GM18519 (cell line): ENCODE measurements around the gene NPEPL1.

Experiments
- ATAC-seq: cut with Tn5 transposase; IDR thresholded peaks from one replicate; pipeline ENCODE4 v1.9.1; 2021; ENCODE audit warnings: mild to moderate bottlenecking, moderate library complexity; ENCODE audit not compliant: unreplicated experiment, low FRiP score

The NPEPL1 gene

DNA sequence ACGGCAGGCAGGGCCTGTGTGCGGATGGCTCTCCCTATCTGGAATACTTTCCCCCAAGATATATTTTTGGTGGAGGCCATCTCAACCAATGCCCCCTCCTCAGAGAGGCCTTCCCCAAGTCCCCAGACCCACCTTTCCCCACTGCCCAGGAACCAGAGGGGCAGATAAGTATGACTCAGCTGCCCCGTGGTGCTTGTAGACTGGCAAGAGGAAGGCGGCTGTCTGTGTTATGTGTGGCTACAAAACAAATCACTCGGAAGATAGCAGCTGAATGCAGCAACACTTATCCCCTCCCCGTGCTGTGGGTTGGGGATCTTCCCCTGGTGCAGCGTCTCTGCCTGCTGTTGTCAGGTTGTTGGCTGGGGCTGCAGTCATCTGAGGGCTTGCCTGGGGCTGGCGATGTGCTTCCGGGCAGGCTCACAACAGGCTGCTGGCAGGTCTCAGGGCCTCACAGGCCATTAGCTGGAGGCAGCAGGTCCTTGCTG, 7.1 kb downstream of the NPEPL1 start:
- no peak for ATAC-seq

DNA sequence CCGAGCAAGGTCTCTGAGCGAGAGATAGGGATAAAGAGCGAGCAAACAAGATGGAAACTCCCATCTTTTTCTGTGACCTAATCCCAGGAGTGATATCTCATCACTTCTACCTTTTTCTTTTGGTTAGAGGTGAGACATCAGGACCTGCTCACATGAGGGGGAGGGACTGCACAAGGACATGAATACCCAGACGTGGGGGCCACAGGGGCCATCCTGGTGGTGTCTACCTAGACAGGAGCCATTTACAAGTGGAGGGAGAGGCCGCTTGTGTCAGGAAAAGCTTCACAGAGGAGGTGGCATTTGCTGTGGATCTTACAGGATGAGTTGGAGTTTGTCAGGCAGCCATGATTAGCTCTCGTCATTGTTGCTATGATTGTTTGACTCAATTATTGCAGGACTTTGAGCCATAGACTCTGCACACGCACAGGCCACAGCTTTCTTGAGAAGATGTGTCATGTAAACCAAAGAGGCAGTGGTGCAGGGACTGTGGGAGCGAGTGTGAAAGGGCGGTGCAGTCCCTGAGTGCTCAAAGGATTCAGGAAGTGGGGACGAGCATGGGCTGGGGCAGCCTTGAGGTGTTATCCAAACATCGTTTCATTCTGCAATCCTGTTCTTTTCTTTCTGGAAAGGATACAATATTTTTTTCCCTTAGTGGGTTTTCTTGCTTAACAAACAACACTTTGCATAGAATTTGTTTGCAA, 7.7 kb downstream of the NPEPL1 start:
- no peak for ATAC-seq

DNA sequence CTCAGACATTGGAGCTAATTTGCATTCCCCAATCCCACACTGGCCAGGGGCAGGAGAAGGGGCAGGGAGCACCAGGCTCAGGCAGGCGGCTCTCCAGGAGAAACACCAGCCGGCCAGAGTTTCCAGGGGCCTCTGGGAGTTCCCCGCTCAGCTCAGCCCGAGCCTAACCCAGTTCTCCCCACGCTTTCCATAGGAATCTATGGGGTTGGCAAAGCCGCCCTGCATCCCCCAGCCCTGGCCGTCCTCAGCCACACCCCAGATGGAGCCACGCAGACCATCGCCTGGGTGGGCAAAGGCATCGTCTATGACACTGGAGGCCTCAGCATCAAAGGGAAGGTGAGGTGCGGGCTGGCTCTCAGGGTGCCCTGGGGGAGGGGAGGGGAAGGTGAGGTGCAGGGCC, 8.2 kb downstream of the NPEPL1 start:
- no peak for ATAC-seq

GRCh38 chr20:58701431-58702160, 9.0 kb downstream of the NPEPL1 start:
- no peak for ATAC-seq

GRCh38 chr20:58702161-58702510, 9.5 kb downstream of the NPEPL1 start:
- ATAC-seq, result no peak

DNA sequence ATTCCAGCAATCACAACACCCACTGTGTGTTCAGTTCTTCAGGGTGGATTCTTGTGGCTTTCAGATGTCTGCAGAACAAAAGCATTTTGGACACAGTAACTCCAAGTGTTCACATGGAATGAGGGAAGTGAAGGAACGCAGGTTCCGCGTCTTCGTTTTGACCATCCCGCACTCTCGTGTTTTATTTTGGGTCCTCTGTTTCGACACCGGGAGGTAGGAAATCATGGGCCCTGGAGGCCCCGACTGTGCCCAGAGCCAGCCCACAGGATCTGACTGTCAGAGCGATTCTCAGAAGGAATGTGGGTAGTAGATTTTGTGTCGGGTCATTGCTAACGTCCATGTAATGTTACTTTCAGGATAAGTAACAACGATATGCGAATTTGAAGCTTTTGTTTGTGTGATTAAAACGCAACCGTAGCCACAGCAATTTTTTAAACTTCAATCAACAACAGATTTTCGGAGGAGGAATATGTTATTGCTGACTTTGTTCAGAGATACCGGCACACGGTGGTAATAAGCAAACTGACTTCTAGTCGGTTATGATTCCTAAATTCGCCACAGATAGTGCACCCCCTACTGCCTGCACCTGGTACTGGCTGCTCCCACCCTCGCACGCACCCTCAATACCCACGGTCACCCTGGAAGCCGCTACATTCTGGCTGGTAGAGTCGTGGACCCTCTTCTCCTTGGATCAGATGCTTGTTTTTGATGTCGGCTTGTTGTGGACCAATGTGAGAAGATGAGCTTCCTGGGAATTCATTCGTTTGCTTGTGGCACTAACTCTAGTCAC, 10.5 kb downstream of the NPEPL1 start:
- ATAC-seq, result no peak

GRCh38 chr20:58703765-58704371, 11.3 kb downstream of the NPEPL1 start:
- no peak for ATAC-seq

GRCh38 chr20:58705208-58705926, 12.8 kb downstream of the NPEPL1 start:
- ATAC-seq, result no peak

DNA sequence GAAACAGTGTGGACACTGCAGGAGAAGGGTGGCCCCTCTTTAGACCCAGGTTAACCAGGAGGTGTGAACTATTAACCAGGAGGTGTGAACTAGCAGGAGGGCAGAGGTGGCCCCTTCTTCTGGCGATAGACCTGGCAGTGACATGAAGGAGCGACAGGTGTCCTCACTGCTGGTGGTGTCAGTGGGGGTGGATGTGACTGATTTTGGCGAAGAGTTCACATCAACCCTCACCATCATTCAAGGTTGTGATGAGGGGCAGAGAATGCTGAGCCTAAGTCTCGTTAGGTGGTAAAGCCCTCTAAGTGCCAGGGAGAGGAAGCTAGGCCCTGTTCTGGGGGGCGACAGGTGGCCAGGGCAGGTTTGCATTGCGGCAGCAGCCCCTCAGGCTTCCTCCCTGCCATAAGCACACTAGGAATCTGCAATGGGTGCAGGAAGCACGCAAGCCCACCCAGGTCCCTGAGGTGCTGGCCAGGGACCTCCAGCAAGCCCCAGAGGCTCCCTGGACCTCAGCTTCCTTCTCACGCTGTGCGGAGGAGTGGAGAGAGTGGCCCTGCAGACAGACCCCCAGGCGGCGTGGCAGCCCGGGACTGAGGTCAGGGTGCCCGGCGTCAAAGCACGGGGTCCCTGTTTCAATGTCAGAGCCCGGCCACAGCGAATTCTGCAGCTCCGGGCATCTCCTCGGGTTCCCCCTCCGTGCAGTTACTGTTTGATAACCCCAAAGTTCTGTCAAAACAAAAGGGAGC, 13.7 kb downstream of the NPEPL1 start:
- ATAC-seq, result no peak

- no peak for ATAC-seq
Observed at GRCh38 chr20:58706975-58707681, 14.5 kb downstream of the NPEPL1 start.

DNA sequence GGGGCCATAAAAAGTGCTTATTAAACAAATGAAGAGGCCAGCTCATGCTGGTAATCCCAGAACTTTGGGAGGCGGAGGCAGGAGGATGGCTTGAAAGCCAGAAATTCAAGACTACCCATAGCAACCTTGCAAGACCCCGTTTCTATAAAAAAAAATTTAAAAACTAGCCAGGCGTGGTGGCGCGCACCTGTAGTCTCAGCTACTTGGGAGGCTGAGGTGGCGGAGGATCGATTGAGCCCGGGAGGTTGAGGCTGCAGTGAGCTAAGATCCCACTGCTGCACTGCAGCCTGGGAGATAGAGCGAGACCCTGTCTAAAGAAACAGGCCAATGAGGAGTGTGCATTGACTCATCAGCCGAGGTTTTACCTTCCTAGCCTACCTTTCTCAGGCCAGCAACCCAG, 15.2 kb downstream of the NPEPL1 start:
- no peak for ATAC-seq

DNA sequence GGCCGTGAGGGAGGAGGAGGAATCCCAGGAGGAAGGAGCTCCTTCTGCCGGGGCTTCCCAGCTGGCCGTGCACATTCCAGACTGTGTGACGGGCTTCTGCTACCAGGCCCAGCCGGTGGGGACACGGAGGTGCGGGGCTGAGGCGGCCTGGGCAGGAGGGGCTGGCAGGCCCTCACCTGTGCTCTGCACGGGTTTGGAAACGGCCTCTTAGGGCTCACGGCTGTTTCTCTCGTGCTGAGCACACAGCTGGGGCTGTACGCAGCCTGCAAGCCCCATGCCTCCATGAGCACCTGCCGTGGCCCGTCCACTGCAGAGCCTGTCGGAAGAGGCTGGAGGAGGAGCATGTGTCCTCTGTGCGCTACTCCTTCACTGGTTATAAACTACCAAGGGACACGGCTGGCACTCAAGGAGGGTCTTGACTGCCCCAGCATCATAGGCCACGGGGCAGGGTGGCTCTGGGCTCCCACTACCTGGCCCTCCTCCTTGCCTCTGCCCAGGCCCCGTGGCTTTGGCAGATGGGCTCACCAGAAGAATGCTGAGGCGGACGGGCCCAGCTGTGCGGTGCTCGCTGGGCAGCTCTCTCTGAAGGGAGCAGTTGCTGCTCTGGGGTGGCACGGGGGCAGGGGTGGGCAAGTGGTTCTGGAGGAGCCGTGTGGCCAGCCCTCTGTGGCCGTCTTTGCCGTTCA, 15.8 kb downstream of the NPEPL1 start:
- ATAC-seq, result no peak

DNA sequence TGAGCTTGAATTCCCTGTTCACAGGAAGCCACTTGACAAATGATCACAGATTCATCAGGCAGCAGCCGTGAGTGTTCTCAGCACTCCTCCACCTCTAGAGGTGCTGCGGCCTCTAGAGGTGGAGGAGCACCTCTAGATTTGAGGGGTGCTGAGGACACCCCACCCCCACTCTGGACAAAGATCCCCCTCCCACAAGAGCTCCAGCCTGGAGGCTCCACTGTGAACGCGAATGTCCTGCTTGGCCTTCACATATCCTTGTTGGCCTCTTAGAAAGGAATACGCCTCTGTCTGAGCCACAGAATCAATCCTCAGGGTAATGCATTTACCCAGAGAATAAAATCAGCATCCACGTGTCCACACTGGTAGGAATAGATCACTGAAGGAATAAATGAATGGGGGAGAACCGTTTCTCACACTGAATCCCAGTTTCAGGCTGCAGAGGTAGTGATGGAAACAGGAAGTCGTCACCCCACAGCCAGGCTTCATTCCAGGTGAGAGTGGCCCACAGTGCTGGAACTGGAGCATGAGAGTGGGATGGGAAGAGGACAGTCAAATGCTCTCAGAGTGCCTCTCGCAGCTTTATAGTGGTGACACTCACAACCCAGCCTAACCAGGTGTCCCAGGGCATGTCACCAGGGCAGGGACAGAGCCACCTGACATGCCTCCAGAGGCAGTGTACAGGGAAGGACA, 16.6 kb downstream of the NPEPL1 start:
- no peak for ATAC-seq

DNA sequence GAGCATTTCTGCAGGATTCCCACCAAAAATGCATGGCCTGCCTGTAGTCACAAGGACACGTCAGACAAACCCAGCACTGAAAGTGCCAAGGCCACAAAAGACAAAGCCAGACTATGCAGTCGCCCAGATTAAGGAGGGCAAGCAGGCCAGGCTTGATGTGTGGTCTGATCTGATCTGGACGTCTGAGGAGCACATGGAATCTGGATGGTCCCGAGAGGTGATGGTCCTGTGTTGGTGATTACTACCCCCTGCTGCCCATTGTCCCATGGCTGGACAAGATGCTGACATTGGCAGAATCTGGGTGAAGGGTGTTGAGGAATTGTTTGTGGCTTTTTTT, 17.1 kb downstream of the NPEPL1 start:
- ATAC-seq, result no peak

DNA sequence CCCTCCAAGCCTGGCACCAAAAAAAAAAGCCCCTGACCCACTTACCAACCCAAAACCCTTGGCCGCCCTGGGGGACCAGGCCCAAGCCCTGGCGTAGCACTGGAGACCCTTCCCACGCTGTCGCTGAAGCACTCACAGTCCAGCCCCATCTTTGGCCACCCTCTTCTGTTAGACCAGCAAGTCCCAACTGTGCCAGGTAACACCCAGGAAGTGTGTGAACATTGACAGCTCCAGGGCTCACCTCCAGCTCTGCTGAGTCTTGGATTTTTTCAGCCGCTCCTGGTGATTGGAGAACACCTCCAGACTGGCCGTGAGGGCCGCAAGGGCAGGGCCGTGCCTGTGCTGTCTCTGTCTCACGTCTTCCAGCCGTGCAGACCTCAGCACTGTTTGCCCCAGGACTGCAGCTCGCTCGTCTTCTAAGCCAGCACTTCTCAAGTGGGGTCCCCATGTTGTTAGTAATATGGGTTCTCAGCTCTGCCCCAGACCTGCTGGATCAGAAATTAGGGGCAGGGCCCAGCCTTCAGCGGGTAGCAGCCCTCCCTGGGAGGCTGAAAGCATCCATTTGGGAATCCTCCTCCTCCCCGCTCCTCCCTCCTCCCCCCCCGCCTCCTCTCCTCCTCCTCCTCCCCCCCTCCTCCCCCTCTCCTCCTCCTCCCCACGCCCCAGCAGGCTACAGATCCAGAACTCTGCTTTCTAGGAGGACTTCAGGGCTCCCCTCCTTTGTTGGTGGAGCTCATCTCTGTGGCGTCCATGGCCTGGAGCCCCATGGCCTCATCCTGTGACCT, 18.1 kb downstream of the NPEPL1 start:
- no peak for ATAC-seq

DNA sequence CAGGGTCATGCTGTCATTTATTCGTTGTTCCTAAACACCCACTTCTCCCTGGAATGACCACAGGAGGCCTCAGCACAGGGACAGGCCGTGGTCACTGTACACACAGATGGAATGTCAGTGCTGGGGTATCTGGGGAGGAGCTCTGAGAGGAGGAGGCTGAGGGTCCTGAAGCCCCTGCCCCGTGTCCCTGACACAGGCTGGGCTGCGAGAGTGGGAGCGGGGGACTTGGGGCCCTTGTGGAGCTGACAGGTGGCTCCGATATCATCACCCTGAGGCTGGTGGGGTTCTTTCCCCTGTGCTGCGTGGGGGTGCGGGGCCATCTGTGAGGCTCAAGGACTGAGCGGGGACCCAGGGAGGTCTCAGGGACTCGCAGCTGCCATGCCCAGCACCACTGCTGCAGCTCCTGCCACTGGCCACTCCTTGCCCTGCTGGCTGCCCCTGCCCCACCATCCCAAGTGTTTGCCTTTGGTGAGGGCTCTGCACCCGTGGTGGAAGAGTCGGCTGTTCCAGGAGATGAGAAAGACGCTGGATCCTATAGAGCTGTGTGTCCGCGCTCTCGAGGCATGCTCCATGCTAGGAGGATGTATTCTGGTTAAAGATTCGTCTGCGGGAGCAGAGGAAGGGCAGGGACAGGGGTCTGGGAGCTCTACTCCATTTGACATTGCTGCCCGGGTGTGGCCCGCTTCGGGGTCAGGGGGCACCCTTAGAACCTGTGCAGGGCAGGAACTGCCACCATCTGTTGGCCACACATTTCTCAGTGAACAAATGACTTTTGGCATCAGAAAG, 18.9 kb downstream of the NPEPL1 start:
- ATAC-seq, result no peak
